GM12801 (cell line): ENCODE results near the gene MED16.

Experiments used
- CTCF ChIP-seq: IDR thresholded peaks from one replicate; pipeline ENCODE4 v1.5.1; 2011; ENCODE audit warnings: control low read depth; ENCODE audit not compliant: insufficient read length; ENCODE audit errors: extremely low read depth

MED16 gene

GRCh38 chr19:919199-920050, 26.4 kb upstream of the MED16 start:
- no peak for TF ChIP-seq CTCF

GRCh38 chr19:918481-919198, 25.7 kb upstream of the MED16 start:
- no peak for TF ChIP-seq CTCF

- TF ChIP-seq CTCF: no peak
Measured at GRCh38 chr19:918152-918437, 25.1 kb upstream of the MED16 start.

GRCh38 chr19:917323-918151, 24.6 kb upstream of the MED16 start, which contains the start of gene KISS1R:
Gene KISS1R, plus strand, starts transcription at chr19:917333. Its CDS starts 170 bp downstream, at chr19:917503.
- no peak for TF ChIP-seq CTCF

GRCh38 chr19:916645-917322, 23.8 kb upstream of the MED16 start:
- no peak for TF ChIP-seq CTCF

GRCh38 chr19:913080-913748, 20.2 kb upstream of the MED16 start, which contains the start of gene R3HDM4:
Gene R3HDM4, minus strand, starts transcription at chr19:913219. Its CDS starts 62 bp downstream, at chr19:913157.
- no peak for TF ChIP-seq CTCF
